Activated CD4-positive, alpha-beta T cell treated with anti-CD3 and anti-CD28 coated beads for 24 hours (primary cell): ENCODE measurements around the gene XKR3.
"Not testable (repeated sequence)": the region's sequence is repeated elsewhere in the genome, so short reads cannot be mapped to it uniquely, and the experiment has no call there.

Experiments
- DNase-seq, 2 donors: peaks; one replicate each; pipeline ENCODE4 v3.0.0-alpha.2; 2020; ENCODE audit warnings: low read depth in 2 of 2

The XKR3 gene

DNA sequence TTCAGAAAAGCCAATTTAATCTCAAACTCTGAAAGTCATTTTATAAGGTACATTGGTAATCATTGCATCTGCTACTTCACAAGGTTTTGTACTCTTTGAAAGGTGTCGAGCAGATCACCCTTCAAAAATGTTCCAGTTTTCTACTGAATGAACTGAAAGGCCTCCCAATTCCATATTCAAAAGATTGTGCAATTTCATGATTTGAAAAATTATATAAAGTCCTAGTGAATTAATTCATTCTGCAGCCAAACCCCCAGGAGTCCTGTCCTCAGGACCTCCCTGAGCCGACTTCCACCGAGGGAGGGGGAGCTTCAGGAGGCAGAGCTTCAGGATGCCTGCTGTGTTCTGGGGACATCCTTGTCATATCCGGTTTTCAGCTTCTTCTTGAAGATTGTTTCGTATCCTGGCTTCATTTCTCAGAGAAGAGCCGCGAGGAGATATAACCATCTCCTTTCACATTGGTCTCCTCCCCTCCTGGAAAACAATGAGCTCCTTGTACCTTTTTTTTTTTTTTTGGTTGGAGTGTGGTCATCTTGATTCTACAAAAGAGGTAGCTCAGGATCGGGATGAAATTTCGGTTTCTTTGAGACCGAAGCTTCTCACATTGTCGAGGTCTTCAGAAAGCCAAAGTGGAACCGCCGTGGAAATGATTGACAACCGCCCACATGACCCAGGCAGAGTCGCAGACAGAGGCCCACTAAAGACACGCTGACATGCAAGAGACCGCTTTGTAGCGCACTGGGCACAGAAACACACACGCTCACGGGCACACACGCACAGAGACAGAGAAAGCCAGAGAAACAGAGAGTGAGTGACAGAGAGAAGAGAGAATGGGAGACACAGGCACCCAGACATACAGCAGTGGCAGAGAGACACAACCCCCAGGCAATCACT is 77.7 kb downstream of the XKR3 start:
- not testable (repeated sequence) for DNase-seq

DNA sequence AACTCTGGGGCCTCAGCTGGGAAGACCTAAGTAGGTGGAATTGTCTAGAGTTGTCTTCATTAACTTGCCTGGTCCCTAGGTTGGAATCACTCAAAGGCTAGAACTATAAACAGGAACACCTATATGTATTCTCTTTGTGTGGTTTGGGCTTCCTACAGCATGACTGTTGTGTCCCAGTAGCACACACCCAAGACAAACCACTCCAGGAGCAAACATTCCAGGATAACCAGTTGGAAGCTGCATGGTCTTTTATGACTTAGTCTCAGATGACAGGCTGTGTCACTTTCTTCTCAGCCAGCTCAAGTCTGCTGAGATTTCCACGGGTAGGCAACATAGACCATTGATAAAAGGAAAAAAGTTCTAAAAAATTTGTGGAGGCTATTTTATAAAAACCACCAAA is 90.9 kb downstream of the XKR3 start:
- not testable (repeated sequence) for DNase-seq
